NCI-H146 (cell line): ENCODE results near the gene AP3B2.
"Not testable (repeated sequence)": the region's sequence is repeated elsewhere in the genome, so short reads cannot be mapped to it uniquely, and the experiment has no call there.

ENCODE experiments used
- DNase-seq: peaks from one replicate; lab custom pipeline; 2025; lab: John Stamatoyannopoulos, UW

AP3B2 gene

DNA sequence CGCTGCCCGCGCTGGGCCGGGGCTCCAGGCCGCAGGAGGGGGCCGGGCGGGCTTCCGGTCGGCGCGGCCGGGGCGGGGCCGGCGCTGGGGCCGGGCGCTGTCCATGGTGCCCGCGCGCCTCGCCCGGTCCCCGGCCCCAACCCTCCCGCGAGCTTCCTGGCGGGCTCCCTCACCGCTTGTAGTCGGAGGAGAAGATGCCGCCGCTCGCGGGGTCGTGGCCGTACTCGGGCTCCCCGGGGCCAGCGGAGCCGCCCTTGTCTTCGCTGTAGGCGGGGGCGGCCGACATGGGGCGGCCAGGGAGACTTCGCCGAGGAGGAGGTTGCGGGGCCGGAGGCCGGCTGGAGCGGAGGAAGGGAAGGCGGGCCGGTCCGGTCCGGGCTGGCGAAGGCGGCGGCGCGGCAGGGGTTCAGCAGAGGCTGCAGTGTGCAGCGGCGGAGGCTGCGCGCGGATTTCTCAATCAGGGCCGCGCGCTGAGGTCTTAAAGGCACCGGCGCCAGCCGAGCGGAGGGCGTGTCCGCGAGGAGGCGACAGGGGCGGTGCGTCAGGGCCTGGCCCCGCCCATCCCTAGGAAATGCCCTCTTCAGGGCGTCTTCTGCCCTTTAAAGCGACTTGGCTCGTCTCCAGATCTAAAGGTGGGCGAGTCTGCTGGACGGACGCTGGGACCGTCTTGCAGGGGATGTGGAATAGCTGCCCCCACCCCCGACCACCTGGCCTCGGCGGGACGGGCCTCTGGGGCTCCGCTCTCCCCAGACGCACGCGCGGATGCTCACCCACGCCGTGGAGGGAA is at the start of gene AP3B2:
Gene AP3B2 (minus strand): TSS at position 455 of the 787 bp plus-strand sequence. CDS start 169 bp downstream, at position 286.
- DNase-seq: peak; percentile 85

GRCh38 chr15:82751308-82751707 is 41.6 kb upstream of the AP3B2 start:
- no peak for DNase-seq

GRCh38 chr15:82750831-82751180 is 41.1 kb upstream of the AP3B2 start:
- DNase-seq: peak; percentile 22

DNA sequence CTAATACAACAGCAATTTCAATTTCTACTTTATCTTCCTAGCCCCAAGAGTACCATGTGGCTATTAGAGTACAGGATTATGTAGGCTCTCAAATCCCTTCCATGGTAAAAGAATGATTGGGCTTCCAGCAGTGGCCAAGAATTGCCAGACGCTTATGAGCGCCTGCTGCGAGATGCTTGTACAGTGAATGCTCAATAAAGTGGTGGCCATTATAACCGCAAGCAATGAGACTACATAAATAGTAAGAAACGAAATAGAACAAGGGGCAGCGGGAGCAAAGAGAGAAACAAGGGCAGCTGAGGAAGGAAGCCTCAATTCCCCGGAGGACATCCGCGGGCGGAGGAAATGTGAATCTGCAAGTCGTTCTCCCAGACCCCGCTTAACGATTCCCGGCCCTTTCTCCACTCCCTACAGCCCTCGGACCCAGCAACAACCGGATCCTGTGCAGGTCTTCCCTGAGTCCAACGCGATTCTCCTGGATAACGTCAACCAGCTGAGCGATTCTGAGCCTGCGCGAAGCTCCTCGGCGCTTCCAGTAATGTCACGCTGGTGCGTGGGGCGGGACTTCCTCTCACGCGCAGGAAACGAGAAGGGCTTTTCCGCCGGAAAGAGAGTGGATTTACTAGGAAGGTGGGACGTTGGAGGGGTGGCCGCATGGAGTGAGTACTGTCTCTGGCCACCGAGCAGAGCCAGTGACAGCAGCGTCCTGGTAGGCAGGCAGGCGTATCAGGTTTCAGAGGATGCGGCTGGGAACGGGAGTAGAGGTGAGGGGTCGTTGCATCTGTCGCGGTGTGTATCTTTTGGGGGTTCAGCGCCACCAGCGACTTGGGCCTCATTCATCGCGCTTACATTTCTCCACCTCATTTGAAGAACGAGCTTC is 40.5 kb upstream of the AP3B2 start:
- peak; percentile 94 for DNase-seq

GRCh38 chr15:82748315-82748714 is 38.6 kb upstream of the AP3B2 start:
- DNase-seq: no peak

- no peak for DNase-seq
Measured at GRCh38 chr15:82743810-82744209, 34.1 kb upstream of the AP3B2 start.

GRCh38 chr15:82742134-82742533 is 32.5 kb upstream of the AP3B2 start:
- no peak for DNase-seq

- no peak for DNase-seq
Measured at GRCh38 chr15:82739086-82739485, 29.4 kb upstream of the AP3B2 start.

- no peak for DNase-seq
Measured at GRCh38 chr15:82737975-82738374, 28.3 kb upstream of the AP3B2 start.

GRCh38 chr15:82731527-82731926 is 21.9 kb upstream of the AP3B2 start:
- DNase-seq: no peak

DNA sequence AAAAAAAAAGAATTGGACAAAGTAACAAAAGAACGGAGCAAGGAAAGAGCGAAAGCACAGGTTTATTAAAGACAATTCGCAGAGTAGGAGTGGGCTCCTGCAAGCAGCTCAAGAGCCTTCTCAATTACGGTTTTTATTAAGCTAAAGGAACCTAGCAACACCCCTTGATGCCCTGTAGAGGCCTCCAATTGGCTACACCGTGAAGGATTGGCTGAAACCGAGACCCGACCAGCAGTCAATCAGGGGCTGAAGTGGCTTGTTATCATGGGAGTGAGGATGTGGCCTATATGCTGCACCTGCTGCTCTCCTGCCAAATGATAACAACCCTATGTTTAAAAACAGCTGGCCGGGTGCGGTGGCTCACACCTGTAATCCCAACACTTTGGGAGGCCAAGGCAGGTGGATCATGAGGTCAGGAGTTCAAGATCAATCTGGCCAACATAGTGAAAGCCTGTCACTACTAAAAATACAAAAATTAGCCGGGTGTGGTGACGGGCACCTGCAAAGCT is 20.4 kb upstream of the AP3B2 start:
- no peak for DNase-seq

DNA sequence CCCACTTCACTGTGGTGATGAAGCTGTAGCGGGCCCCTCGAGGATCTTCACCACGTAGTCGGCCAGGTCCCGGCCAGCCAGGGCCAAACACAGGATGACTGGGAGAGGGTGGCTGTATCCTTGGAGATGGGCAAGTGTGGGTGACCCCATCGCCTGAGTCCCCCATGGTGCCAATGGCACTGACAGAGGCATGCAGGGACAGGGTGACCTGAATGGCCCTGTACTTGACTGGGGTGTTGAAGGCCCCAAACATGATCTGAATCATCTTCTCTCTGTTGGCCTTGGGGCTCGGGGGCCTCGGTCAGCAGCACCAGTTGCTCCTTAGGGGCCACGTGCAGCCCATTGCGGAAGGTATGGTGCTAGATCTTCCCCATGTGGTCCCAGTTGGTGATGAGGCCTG is 17.1 kb upstream of the AP3B2 start:
- DNase-seq: no peak

DNA sequence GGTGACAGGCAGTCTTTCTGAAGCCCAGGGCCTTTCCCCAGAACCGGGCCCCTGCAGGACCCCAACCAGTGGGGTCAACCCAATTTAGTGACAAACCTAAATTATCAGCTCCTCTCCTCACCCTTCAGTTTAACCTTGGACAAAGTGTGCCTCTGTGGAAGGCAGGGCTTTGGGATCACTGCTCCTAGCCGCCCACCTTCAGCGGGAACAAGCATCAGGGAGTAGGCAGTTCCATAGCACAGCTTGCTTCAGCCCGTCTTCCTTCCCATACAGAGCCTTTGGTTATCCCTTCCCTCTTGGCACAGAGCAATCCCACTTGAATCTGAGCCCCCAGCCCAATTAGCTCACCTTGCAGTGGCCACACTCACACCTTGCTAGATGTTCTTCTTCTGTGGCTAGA is 5.3 kb upstream of the AP3B2 start:
- no peak for DNase-seq

- DNase-seq: no peak
Measured at GRCh38 chr15:82714016-82714415, 4.3 kb upstream of the AP3B2 start.

DNA sequence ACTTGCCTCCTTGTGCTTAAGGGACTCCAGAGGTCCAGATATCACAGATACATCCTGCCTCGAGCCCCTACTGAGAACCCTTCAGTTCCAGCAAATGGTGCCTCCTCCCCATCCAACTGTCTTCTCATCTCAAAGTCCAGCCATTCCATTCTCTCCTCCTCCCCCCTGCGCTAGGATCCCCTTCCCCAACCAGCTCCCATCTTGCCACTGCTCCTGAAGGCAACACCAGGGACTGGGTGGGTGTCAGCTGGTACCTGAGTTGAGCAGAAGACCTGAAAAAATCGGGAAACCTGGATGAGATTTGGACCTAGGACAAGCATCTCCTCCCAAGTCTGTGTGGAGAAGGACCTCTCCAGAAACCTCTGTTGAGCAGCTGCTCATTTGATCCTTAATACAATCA is 2.4 kb upstream of the AP3B2 start:
- no peak for DNase-seq

DNA sequence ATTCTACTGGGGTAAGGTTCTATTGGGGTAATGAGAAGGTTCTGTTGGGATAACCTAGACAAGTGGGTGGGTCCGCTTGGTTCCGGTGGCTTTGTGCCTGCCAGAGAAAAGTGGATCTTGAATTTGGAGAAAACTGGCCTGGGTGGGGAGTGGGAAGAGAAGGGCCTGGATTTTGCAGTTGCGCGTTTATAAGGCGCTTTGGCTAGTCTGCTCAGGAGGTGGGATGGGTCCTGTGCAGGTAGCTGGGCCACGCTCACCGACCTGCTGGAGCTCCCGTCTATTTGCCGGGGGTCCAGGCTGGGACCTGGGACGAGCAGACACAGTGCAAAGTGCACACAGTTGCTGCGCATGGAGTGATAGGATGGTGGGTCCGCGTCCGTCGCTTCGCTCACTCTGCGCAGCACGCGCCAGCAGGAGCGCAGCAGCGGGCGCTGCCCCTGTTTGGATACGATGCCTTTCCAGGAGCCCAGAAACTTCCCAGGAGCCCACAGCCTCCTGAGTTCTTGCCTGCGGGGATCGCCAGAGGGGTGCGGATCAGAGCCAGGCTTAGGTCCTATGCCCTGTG is 1.3 kb upstream of the AP3B2 start:
- no peak for DNase-seq

DNA sequence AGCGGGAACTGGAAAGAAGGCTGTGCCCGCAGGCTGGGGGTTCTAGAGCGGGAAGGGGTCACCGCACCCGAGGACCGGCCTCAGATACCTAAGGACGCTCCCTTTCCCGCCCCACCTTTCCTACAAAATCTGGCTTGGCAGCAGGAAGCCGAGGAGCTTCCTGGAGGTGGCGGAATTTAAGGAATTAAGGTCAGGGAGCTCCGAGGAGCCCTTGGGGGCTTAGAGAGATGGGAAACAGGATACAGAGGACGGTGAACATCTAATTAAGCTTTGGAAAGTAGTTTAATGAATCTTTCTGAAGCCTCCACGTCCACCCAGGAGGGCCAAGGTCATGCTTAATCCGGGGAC is 507 bp upstream of the AP3B2 start:
- no peak for DNase-seq

DNA sequence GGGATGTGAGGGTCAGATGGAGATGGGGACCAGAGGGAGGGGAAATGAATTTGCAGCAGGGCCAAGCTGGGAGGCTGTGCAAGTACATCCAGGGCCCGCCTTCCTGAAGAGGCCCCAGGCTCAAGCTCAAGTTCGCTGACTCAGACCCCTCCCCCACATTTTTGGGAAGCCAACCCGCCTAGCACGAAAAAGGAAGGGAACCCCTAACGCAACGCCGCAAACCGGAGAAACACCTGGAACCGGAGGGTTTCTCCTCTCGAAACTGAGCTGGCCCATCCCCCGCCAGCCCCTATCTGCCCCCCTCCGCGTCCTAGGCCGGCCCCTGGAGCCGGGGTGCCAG is 624 bp downstream of the AP3B2 start:
- DNase-seq: peak; percentile 38

- not testable (repeated sequence) for DNase-seq
Measured at GRCh38 chr15:82705856-82706255, 3.8 kb downstream of the AP3B2 start.

GRCh38 chr15:82699726-82700125 is 9.9 kb downstream of the AP3B2 start:
- DNase-seq: no peak

DNA sequence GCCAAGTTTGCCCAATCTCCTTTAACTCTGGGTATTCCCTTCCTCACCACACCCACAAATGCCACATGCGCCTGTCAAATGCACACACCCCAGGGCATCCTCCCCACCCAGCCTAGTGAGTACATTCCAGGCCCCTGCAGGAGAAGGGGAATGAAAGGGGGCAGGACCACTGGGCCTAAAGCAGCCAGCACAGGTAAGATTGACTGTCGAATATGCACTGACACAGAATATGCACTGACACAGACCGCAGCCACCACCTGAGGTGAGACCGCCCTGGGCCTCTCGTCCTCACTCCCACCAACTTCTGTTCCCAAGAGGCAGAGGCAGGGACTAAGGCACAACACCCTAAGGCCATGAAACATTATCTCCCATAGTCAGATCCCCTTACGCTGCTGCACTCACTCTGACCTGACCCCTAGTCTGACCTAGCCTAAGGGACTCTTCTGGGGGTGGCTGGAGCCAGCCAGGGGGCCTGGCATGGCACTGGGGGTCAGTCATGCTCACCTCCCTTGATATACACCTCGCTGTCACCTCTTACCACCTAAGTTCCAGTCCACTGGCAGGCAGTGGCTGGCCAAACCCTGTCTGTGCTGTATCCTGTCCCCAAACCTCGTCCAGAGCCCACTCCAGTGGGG is 10.8 kb downstream of the AP3B2 start:
- no peak for DNase-seq

- DNase-seq: no peak
Measured at GRCh38 chr15:82697735-82698407, 11.8 kb downstream of the AP3B2 start.
